GM12864 (cell line): ENCODE measurements around the gene MAF.

Experiments used
- DNase-seq: peaks from one replicate; pipeline ENCODE4 v3.0.0-alpha.2; 2011; ENCODE audit warnings: low read depth
- H3K4me3 ChIP-seq: 2 replicates; pipeline ENCODE4 v1.5.1; 2011; ENCODE audit warnings: mild to moderate bottlenecking, low read depth, low read length, control low read depth
- CTCF ChIP-seq: IDR thresholded peaks from 2 replicates; pipeline ENCODE4 v1.5.1; 2011; ENCODE audit warnings: low read depth, mild to moderate bottlenecking, moderate library complexity, low read length, control low read depth, inconsistent platforms; ENCODE audit errors: missing control alignments

The MAF gene

GRCh38 chr16:79618692-79619050, 18.1 kb upstream of the MAF start:
- no peak for TF ChIP-seq CTCF
- H3K4me3 ChIP-seq = no peak overlapping the region
- no peak for DNase-seq

GRCh38 chr16:79618041-79618691, 17.6 kb upstream of the MAF start:
- no peak for TF ChIP-seq CTCF
- H3K4me3 ChIP-seq = no peak overlapping the region
- no peak for DNase-seq

GRCh38 chr16:79613009-79613408, 12.5 kb upstream of the MAF start:
- H3K4me3 ChIP-seq = no peak overlapping the region
- DNase-seq = no peak
- TF ChIP-seq CTCF = no peak

GRCh38 chr16:79612207-79612606, 11.7 kb upstream of the MAF start:
- H3K4me3 ChIP-seq = no peak overlapping the region
- no peak for DNase-seq
- no peak for TF ChIP-seq CTCF

- DNase-seq = no peak
- no peak for TF ChIP-seq CTCF
- H3K4me3 ChIP-seq = no peak overlapping the region
These were observed 10.2 kb upstream of the MAF start for GRCh38 chr16:79610771-79611170.

- H3K4me3 ChIP-seq = no peak overlapping the region
- no peak for DNase-seq
- no peak for TF ChIP-seq CTCF
These were observed 9.3 kb upstream of the MAF start for GRCh38 chr16:79609861-79610260.

GRCh38 chr16:79608976-79609375, 8.4 kb upstream of the MAF start:
- no peak for TF ChIP-seq CTCF
- no peak overlapping the region for H3K4me3 ChIP-seq
- no peak for DNase-seq
